ACHN (cell line): ENCODE results near the gene ZNRF2.
A peak's percentile ranks its signal among the peaks of the same experiment; 100 is the strongest.
"Not testable (repeated sequence)": the region's sequence is repeated elsewhere in the genome, so short reads cannot be mapped to it uniquely, and the experiment has no call there.

Source experiments
- DNase-seq: peaks from one replicate; pipeline ENCODE4 v3.0.0-alpha.2; 2015
- in situ Hi-C: cut with HindIII; loops from 2 replicates; pipeline ENCODE4 v1.10.0; 2017; ENCODE audit warnings: low sequenced_read_pairs, low pct_ligation_motif_present, low pct_unique_long_range_greater_than_20kb

ZNRF2 gene

GRCh38 chr7:30371321-30371720 lies 86.9 kb downstream of the ZNRF2 start:
- DNase-seq, result no peak
- in situ Hi-C loops, result no loop called here

- no peak for DNase-seq
- in situ Hi-C loops, result no loop called here
Measured at GRCh38 chr7:30378275-30378674, 93.9 kb downstream of the ZNRF2 start.

- in situ Hi-C loops, result no loop called here
- DNase-seq, result no peak
Measured at GRCh38 chr7:30379131-30379530, 94.7 kb downstream of the ZNRF2 start.

GRCh38 chr7:30379741-30380140 lies 95.3 kb downstream of the ZNRF2 start:
- no peak for DNase-seq
- in situ Hi-C loops, result no loop called here

GRCh38 chr7:30380294-30380693 lies 95.9 kb downstream of the ZNRF2 start:
- in situ Hi-C loops, result no loop called here
- DNase-seq, result no peak

GRCh38 chr7:30380824-30381223 lies 96.4 kb downstream of the ZNRF2 start:
- in situ Hi-C loops, DNase-seq: not testable (repeated sequence)

- in situ Hi-C loops, result no loop called here
- peak; percentile 51 for DNase-seq
Measured at GRCh38 chr7:30382607-30383006, 98.2 kb downstream of the ZNRF2 start.

- DNase-seq, result no peak
- in situ Hi-C loops, result no loop called here
Measured at GRCh38 chr7:30389791-30390190, 105.4 kb downstream of the ZNRF2 start.

GRCh38 chr7:30390736-30391636 lies 106.6 kb downstream of the ZNRF2 start:
- in situ Hi-C loops, result no loop called here
- DNase-seq, result no peak

- in situ Hi-C loops, result no loop called here
- DNase-seq, result no peak
Measured at GRCh38 chr7:30391806-30392205, 107.4 kb downstream of the ZNRF2 start.

GRCh38 chr7:30395676-30396075 lies 111.3 kb downstream of the ZNRF2 start:
- in situ Hi-C loops, result no loop called here

GRCh38 chr7:30396389-30396788 lies 112.0 kb downstream of the ZNRF2 start:
- DNase-seq, result peak; percentile 8
- in situ Hi-C loops, result no loop called here

More at GRCh38 chr7:30395676-30396075, 111.3 kb downstream of the ZNRF2 start:
- no peak for DNase-seq

- in situ Hi-C loops, result no loop called here
- DNase-seq, result no peak
Measured at GRCh38 chr7:30403477-30403876, 119.1 kb downstream of the ZNRF2 start.

GRCh38 chr7:30405179-30405578 lies 120.8 kb downstream of the ZNRF2 start:
- in situ Hi-C loops, result no loop called here
- no peak for DNase-seq

- in situ Hi-C loops, result no loop called here
- DNase-seq, result no peak
Measured at GRCh38 chr7:30406664-30407425, 122.4 kb downstream of the ZNRF2 start.

- in situ Hi-C loops, result no loop called here
- no peak for DNase-seq
Measured at GRCh38 chr7:30411173-30411572, 126.8 kb downstream of the ZNRF2 start.

GRCh38 chr7:30411897-30412296 lies 127.5 kb downstream of the ZNRF2 start:
- DNase-seq, result no peak
- in situ Hi-C loops, result no loop called here

GRCh38 chr7:30412782-30413504 lies 128.5 kb downstream of the ZNRF2 start:
- peak; percentile 91 for DNase-seq
- in situ Hi-C loops, result no loop called here

GRCh38 chr7:30413864-30414263 lies 129.5 kb downstream of the ZNRF2 start:
- in situ Hi-C loops, result no loop called here
- DNase-seq, result no peak
